ENCODE results near the gene CLOCK.
A peak's percentile ranks its signal among the peaks of the same experiment; 100 is the strongest.

The CLOCK gene

GRCh38 chr4:55411621-55412020 is 135.1 kb downstream of the CLOCK start:
- DNase-seq (ENCODE audit: low spot score): no peak

GRCh38 chr4:55410431-55410830 is 136.3 kb downstream of the CLOCK start:
- no peak for DNase-seq (ENCODE audit: low spot score)

- DNase-seq (ENCODE audit: low spot score): peak; percentile 48
Measured at GRCh38 chr4:55409468-55410171, 137.1 kb downstream of the CLOCK start.

- no peak for DNase-seq (ENCODE audit: low spot score)
Measured at GRCh38 chr4:55407764-55408163, 138.9 kb downstream of the CLOCK start.

DNA sequence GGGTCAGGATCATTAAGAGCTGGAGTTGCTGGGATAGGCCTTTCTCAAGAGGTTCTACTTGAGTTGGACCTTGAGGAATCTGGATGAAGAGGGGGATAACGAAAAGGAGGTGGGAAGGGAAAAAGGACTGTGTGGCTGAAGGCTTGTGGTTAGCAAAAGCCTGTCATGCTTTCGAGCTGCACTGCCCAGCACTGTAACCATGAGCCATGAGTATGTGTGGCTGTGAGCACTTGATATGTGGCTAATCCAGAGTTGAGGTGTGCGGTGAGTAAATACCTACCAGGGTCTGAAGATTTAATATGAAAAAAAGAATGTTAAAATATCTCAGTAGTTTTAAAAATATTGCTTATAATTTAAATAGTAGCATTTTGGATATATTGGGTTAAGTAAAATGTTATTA is 139.6 kb downstream of the CLOCK start:
- DNase-seq (ENCODE audit: low spot score): no peak

- DNase-seq (ENCODE audit: low spot score): no peak
Measured at GRCh38 chr4:55406545-55406944, 140.2 kb downstream of the CLOCK start.

DNA sequence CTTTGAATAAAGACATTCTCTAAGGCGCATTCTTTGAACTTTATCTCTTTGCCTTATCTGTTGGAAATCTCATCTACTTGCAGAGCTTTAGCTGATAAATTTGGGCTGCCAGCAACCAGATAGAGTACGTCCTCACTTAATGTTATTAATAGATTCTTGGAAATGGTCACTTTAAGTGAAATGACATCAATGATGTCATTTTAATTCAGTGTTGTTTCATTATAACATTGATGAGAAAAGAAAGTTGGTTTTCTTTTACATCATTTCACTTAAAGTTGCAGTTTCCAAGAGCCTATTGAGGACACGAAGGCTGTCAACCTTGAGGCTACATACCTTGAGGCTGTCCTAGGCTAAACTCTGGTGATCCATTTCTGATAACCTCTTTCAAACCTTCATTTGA is 141.6 kb downstream of the CLOCK start:
- DNase-seq (ENCODE audit: low spot score): no peak

DNA sequence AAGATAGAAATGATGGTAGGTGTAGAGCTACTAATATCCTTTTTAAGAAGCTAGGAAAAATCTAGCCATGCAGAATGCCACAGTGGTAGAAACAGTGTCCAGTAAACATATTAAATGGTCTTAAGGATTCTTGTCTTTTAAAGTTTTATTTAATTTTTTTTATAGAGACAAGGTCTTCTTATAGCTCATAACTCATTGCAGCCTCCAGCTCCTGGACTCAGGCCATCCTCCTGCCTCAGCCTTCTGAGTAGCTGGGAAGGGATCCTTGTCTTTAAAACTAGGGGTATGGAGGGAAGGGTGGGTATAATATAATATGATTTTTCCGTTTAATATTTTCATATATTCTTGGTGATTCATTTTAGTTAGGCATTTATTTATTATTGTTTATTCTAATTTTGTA is 147.1 kb downstream of the CLOCK start:
- no peak for DNase-seq (ENCODE audit: low spot score)

GRCh38 chr4:55398966-55399365 is 147.7 kb downstream of the CLOCK start:
- DNase-seq (ENCODE audit: low spot score): no peak

GRCh38 chr4:55398461-55398860 is 148.2 kb downstream of the CLOCK start:
- no peak for DNase-seq (ENCODE audit: low spot score)

GRCh38 chr4:55397520-55398321 is 149.0 kb downstream of the CLOCK start:
- DNase-seq (ENCODE audit: low spot score): peak; percentile 31

- DNase-seq (ENCODE audit: low spot score): no peak
Measured at GRCh38 chr4:55397126-55397436, 149.6 kb downstream of the CLOCK start.

GRCh38 chr4:55396308-55397125 is 150.2 kb downstream of the CLOCK start:
- no peak for DNase-seq (ENCODE audit: low spot score)

DNA sequence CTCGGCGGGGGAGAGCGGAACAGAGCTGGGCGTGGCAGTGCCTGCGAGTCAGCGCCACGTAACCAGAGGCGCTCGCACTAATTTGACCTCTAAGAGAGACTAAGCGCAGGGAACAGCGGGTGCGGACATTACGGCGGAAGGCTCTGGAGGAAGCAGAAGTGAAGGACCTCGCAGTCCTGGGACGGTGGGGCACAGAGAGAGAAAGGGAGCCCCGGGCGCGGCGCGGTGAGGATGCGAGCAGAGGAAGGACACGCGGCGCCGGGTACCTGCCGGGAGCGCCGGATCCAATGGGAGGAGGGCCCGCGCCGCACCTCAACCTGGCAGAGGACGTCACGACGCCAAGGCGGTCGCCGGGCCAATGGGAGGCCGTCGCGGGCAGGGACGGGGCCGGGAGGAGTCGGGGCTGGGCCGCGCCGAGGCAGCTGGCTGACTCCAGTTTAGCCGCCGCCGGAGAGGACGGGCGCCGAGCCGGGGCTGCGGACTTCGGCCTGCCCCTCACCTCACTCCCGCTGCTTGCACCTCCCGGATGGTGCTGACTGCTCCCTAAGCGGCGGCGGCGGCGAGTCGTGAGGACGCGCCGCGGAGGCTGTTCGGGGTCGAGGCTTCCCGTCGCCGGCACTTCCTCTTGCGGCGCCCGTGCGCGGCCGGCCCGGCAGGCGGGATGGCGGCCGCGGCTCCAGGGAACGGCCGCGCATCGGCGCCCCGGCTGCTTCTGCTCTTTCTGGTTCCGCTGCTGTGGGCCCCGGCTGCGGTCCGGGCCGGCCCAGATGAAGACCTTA is 151.0 kb downstream of the CLOCK start, which contains the start of gene TMEM165:
Gene TMEM165 (plus strand): TSS at position 429 of the 779 bp plus-strand sequence. CDS start 233 bp downstream, at position 662.
- peak; percentile 81 for DNase-seq (ENCODE audit: low spot score)

GRCh38 chr4:55395218-55395528 is 151.5 kb downstream of the CLOCK start:
- no peak for DNase-seq (ENCODE audit: low spot score)

GRCh38 chr4:55393461-55394320 is 153.0 kb downstream of the CLOCK start:
- no peak for DNase-seq (ENCODE audit: low spot score)

GRCh38 chr4:55386840-55387239 is 159.9 kb downstream of the CLOCK start:
- no peak for DNase-seq (ENCODE audit: low spot score)

GRCh38 chr4:55386073-55386472 is 160.6 kb downstream of the CLOCK start:
- DNase-seq (ENCODE audit: low spot score): no peak

- DNase-seq (ENCODE audit: low spot score): no peak
Measured at GRCh38 chr4:55385201-55385649, 161.5 kb downstream of the CLOCK start.

GRCh38 chr4:55382488-55383003 is 164.2 kb downstream of the CLOCK start:
- no peak for DNase-seq (ENCODE audit: low spot score)

DNA sequence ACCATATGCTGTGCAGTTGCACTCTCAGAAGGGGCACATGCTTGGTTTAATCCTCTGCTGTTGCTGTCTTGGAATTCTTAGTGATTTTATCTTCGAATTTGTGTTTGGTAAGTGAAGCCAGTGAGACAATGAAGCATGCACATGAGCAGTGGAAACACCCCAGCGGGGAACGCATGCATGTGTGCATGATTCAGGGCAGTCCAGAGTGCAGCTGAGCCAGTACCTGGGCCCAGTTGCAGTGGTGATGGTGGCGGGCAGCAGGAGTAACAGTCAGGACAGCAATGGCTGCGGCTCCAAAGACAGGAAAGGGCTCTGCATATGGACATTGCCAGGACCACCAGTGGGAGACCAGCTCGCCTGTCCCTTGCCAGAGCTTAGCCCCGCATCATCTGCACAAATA is 165.2 kb downstream of the CLOCK start:
- DNase-seq (ENCODE audit: low spot score): no peak
